ENCODE measurements around the gene CAMK1G.

Gene CAMK1G

GRCh38 chr1:209625791-209626285 lies 42.3 kb downstream of the CAMK1G start:
- in situ Hi-C loops (cut with HindIII; ENCODE audit: low sequenced_read_pairs): no loop called here
- no peak for TF ChIP-seq CTCF (IDR thresholded peaks at IDR 0.05; ENCODE audit: low read depth, low read length, missing control alignments)
- DNase-seq (ENCODE audit: low read depth): no peak
- no peak overlapping the region for H3K4me3 ChIP-seq (ENCODE audit: low read depth, low read length)

- no peak for DNase-seq (ENCODE audit: low read depth)
- no peak for TF ChIP-seq CTCF (IDR thresholded peaks at IDR 0.05; ENCODE audit: low read depth, low read length, missing control alignments)
- no peak overlapping the region for H3K4me3 ChIP-seq (ENCODE audit: low read depth, low read length)
- in situ Hi-C loops (cut with HindIII; ENCODE audit: low sequenced_read_pairs): no loop called here
Observed at GRCh38 chr1:209626346-209627026, 43.0 kb downstream of the CAMK1G start.

- in situ Hi-C loops (cut with HindIII; ENCODE audit: low sequenced_read_pairs): no loop called here
- no peak for DNase-seq (ENCODE audit: low read depth)
- no peak for TF ChIP-seq CTCF (IDR thresholded peaks at IDR 0.05; ENCODE audit: low read depth, low read length, missing control alignments)
- no peak overlapping the region for H3K4me3 ChIP-seq (ENCODE audit: low read depth, low read length)
Observed at GRCh38 chr1:209627027-209627731, 43.7 kb downstream of the CAMK1G start.

GRCh38 chr1:209627732-209628196 lies 44.2 kb downstream of the CAMK1G start:
- H3K4me3 ChIP-seq (ENCODE audit: low read depth, low read length): no peak overlapping the region
- peak; percentile 16 for DNase-seq (ENCODE audit: low read depth)
- in situ Hi-C loops (cut with HindIII; ENCODE audit: low sequenced_read_pairs): no loop called here
- peak; percentile 96 for TF ChIP-seq CTCF (IDR thresholded peaks at IDR 0.05; ENCODE audit: low read depth, low read length, missing control alignments)

GRCh38 chr1:209628618-209629299 lies 45.2 kb downstream of the CAMK1G start:
- no peak for TF ChIP-seq CTCF (IDR thresholded peaks at IDR 0.05; ENCODE audit: low read depth, low read length, missing control alignments)
- in situ Hi-C loops (cut with HindIII; ENCODE audit: low sequenced_read_pairs): no loop called here
- DNase-seq (ENCODE audit: low read depth): no peak
- H3K4me3 ChIP-seq (ENCODE audit: low read depth, low read length): no peak overlapping the region

- no peak for TF ChIP-seq CTCF (IDR thresholded peaks at IDR 0.05; ENCODE audit: low read depth, low read length, missing control alignments)
- in situ Hi-C loops (cut with HindIII; ENCODE audit: low sequenced_read_pairs): no loop called here
- no peak for DNase-seq (ENCODE audit: low read depth)
- no peak overlapping the region for H3K4me3 ChIP-seq (ENCODE audit: low read depth, low read length)
Observed at GRCh38 chr1:209629621-209630382, 46.3 kb downstream of the CAMK1G start.
